ENCODE results near the gene C16orf74.

DNA sequence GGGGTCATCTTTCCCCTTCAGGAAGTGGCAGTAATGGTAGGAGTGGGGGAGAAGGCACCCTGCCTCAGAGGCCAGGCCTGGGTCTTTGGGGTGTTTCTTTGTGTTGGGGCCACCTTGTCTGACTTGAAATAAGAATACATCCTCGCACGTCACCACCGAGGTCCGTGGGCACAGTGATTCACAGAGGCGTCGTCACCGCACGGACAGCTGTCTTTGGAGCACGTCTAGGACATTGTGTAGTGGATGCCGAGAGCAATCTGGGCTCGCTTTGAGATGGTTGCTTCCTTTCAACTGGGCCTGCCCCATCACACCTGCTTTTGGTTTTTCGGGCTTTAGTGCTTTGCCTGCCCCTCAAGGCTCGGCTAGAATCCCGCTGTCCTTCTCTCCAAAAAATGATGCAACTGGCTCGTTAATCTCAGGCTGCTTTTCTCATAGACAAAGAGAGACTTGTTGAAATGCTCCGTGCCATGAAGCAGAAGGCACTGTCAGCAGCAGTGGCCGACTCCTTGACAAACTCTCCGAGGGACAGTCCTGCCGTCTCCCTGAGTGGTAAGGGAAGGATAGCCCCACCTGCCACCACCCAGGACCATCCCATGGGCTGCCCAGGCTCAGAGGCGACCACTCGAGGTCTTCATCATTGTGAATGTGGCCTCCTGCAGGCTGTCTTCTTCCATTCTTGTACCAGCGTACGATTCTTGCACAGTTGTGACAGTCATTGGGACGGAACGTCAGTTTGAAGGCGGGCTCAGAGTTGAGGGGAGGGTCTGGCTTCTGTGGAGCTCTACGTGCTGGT, 86.1 kb downstream of the C16orf74 start:
- TF ChIP-seq, protein P1, sequence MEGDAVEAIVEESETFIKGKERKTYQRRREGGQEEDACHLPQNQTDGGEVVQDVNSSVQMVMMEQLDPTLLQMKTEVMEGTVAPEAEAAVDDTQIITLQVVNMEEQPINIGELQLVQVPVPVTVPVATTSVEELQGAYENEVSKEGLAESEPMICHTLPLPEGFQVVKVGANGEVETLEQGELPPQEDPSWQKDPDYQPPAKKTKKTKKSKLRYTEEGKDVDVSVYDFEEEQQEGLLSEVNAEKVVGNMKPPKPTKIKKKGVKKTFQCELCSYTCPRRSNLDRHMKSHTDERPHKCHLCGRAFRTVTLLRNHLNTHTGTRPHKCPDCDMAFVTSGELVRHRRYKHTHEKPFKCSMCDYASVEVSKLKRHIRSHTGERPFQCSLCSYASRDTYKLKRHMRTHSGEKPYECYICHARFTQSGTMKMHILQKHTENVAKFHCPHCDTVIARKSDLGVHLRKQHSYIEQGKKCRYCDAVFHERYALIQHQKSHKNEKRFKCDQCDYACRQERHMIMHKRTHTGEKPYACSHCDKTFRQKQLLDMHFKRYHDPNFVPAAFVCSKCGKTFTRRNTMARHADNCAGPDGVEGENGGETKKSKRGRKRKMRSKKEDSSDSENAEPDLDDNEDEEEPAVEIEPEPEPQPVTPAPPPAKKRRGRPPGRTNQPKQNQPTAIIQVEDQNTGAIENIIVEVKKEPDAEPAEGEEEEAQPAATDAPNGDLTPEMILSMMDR (IDR thresholded peaks at IDR 0.05; ENCODE audit: insufficient read depth, low read length, poor library complexity, severe bottlenecking): no peak
- no peak for TF ChIP-seq EZH2phosphoT487 (conservative IDR thresholded peaks at IDR 0.05; ENCODE audit: low read length)

Measured in SU-DHL-6 (cell line).